Adrenal gland (tissue), 12 donors: Measurements from ENCODE around the gene CARD9. TPM values are rescaled to one million over a fixed set of nuclear protein-coding genes. Genes with fewer than 3 reads are reported as not detected.

ENCODE experiments used
- DNase-seq, 7 donors: peaks; one replicate each; pipeline ENCODE4 v3.0.0-alpha.2; 2019 to 2020
- H3K27ac ChIP-seq, 5 donors: fragments of 200-600 bp; sonication (generic) in 4 of 5; 1 replicate in 3 of 5; 2 replicates in 2 of 5; pipeline versions ENCODE4 v1.5.1 to v1.8.0; 2016 to 2020; ENCODE audit warnings: mild to moderate bottlenecking in 1 of 5
- H3K27me3 ChIP-seq: fragments of 200-600 bp; 2 replicates; pipeline ENCODE4 v1.8.0; 2021
- H3K36me3 ChIP-seq, 2 donors: fragments of 200-600 bp; replicated peaks in 1 of 2; 1 replicate in 1 of 2; 2 replicates in 1 of 2; pipeline versions ENCODE4 v1.5.1 to v1.8.0; 2018 to 2022
- H3K4me1 ChIP-seq, 2 donors: fragments of 200-600 bp; replicated peaks in 1 of 2; 1 replicate in 1 of 2; 2 replicates in 1 of 2; pipeline versions ENCODE4 v1.5.1 to v1.8.0; 2018 to 2021
- H3K4me3 ChIP-seq, 4 donors: fragments of 200-600 bp; sonication (generic) in 3 of 4; one replicate each; pipeline ENCODE4 v1.5.1; 2016 to 2018
- H3K9me3 ChIP-seq, 3 donors: fragments of 200-600 bp; sonication (generic) in 1 of 3; replicated peaks in 1 of 3; 1 replicate in 2 of 3; 2 replicates in 1 of 3; pipeline versions ENCODE4 v1.5.1 to v1.8.0; 2016 to 2021
- CTCF ChIP-seq, 6 experiments: fragments of 450-650 bp in 4 of 6; fragments of 200-600 bp in 2 of 6; sonication (generic) in 1 of 6; IDR thresholded peaks; 1 replicate in 5 of 6; 2 replicates in 1 of 6; pipeline versions ENCODE4 v1.5.1 to v1.8.0; 2016 to 2021; ENCODE audit warnings: antibody characterized with exemption in 6 of 6, mild to moderate bottlenecking in 2 of 6, moderate library complexity in 1 of 6
- POLR2A ChIP-seq, 2 donors: fragments of 450-650 bp; IDR thresholded peaks; one replicate each; pipeline ENCODE4 v1.6.1; 2017; ENCODE audit warnings: antibody characterized with exemption in 2 of 2, mild to moderate bottlenecking in 2 of 2, moderate library complexity in 1 of 2
- WGBS, 4 donors: extraction: QIAGEN DNeasy Blood & Tissue Kit in 2 of 4; methylation state at CpG; one replicate each; pipeline versions ENCODE4 v1.1.5 to v1.1.7; 2013 to 2017; 5-methylcytosine and 5-hydroxymethylcytosine counted together
- intact Hi-C, 2 donors: fragments of 100-400 bp; cut with DNase I; formaldehyde crosslinking; loops; one replicate each; pipeline versions ENCODE4 v1.14.1 to v1.15.0; 2022 to 2023
- polyA plus RNA-seq, 3 donors: library from polyadenylated mRNA; stranded (reverse); fragments of 200-250 nt in 2 of 3; fragments of 350-450 nt in 1 of 3; fragmentation: Illumina TruSeq in 1 of 3; extraction: RNeasy Lipid Tissue Mini Kit (QIAGEN cat#74804) in 1 of 3; gene quantifications; one replicate each; pipeline ENCODE4 v1.2.3, GENCODE V29; 2013 to 2014
- total RNA-seq, 9 donors: library from RNA; depleted of rRNA in 4 of 9; stranded (reverse); fragments of >200 nt in 4 of 9; fragments of 120-200 nt in 1 of 9; fragmentation: NEBNext Ultra II Directional in 1 of 9; extraction: Animal tissue kit (Norgen Biotek cat#: 25700) in 1 of 9; gene quantifications; one replicate each; pipeline versions ENCODE4 v1.1.0 to v1.2.4, GENCODE V29; 2013 to 2023
- donor health status: healthy with polysubstance abuse.
- donor health status: Bipolar disorder and iron deficiency.
- donor health status: DM: yes; HTN: yes; CAD: no.
- donor health status: DM: no; HTN: no; CAD: no.
- donor health status: DM: no; HTN: no; CAD: no.
- donor health status: DM: yes; HTN: yes; CAD: no.

CARD9 gene
- total and polyA plus RNA-seq, 12 donors: 0.35 to 10.6 (median 4.0) TPM

DNA sequence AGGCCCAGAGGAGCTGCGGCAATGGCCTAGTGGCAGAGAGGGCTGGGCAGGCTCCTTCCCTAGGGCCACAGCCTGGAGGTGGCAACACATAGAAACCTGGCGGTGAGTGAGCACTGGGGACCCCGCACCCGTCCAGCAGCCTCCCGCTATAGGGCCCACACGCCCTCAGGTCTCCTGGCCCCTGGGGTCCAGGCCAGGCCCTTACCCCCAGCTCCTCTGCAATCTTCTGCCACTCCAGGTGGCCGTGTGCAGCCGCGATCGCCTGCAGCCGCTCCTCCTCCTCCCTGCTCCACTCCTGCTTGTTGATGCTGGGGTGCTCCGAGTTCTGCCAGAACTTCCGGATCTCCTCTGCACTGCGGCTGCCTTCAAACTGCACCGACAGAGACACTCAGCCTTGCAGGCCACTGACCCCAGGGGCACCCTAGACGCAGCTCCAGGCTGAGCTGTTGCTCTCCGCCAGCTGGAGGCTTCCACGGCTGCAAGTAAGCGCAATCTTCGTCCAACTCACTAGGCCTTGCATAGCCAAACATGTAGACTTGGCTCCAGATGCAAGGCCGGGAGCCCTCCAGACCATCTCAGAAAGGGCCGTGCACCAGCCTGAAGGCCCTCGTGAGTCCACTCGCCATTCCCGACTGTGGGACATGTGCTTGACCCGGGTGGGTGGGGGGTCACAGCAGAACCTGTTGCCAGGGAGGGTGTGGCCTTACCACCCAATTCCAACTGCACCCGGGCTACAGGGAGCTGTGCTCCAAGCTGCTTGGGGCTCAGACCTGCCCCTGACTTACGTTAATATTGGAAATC lies 18.5 kb upstream of the CARD9 start:
- intact Hi-C loops: no loop called here
- no peaks in the 10 kb centered on the region for H3K9me3 ChIP-seq
- peaks cover 0 to 86% of the 10 kb centered on the region in 2 donors for H3K36me3 ChIP-seq
- no peaks in the 10 kb centered on the region for H3K27me3 ChIP-seq
- no peak overlapping the region for H3K4me3 ChIP-seq
- H3K27ac ChIP-seq: no peak overlapping the region
- WGBS, 4 donors: 89 to 99% (median 92%) methylated on average over 12 to 28 of the region's 28 CpGs
- TF ChIP-seq CTCF (IDR thresholded peaks at IDR 0.05): no peak
- no peak for TF ChIP-seq POLR2A (IDR thresholded peaks at IDR 0.05)
- no peak for DNase-seq
- no peaks in the 10 kb centered on the region for H3K4me1 ChIP-seq

DNA sequence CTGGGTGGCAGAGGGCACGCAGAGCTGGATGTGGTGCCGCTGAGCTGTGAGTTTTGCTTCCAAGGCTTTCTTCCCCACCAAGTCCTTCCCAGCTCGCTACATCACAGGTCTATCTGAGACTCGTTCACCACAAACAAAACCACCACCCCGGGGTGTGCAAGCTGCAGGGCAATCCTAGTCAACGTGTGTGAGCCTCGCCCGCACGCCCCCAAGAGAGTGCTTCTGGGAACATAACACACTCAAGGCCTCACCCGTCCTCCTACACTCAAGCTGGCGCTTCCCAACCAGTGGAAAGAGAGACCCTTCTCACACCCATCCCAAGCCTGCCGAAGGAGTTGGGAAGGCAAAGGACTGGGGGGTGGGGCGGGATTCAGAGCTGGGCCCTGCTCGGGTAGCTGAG lies 15.9 kb upstream of the CARD9 start:
- intact Hi-C loops: no loop called here
- Histone ChIP-seq H3K4me3 (no peak overlapping the region), H3K9me3 (no peaks in the 10 kb centered on the region), H3K27me3 (no peaks in the 10 kb centered on the region), H3K27ac (no peak overlapping the region), H3K4me1 (no peaks in the 10 kb centered on the region), H3K36me3 (peaks cover 0 to 64% of the 10 kb centered on the region in 2 donors)
- DNase-seq: no peak
- 86 to 93% (median 92%) methylated on average over 12 to 14 of the region's 14 CpGs for WGBS, 4 donors
- TF ChIP-seq CTCF (IDR thresholded peaks at IDR 0.05) (no peak), POLR2A (IDR thresholded peaks at IDR 0.05) (no peak)

DNA sequence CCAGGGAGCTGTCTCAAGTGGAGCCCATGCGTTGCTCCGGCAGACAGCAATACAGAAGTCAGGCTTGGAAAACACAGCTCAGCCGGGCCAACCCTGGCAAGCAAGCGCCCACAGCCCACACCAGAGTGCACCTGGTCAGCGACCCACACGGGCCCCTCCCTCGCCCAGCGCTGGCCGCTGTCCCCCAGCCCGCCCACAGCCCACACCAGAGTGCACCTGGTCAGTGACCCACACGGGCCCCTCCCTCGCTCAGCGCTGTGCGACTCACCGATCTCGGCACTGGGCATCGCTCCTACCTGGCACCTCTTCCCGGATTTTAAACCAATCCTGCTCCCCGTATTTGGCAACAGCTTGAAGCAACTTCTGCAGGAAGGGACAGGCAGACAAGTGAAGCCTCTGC lies 13.7 kb upstream of the CARD9 start:
- Histone ChIP-seq H3K4me3 (no peak overlapping the region), H3K27me3 (no peaks in the 10 kb centered on the region), H3K9me3 (no peaks in the 10 kb centered on the region), H3K27ac (no peak overlapping the region), H3K36me3 (peaks cover 0 to 61% of the 10 kb centered on the region in 2 donors), H3K4me1 (no peaks in the 10 kb centered on the region)
- no peak for DNase-seq
- TF ChIP-seq POLR2A (IDR thresholded peaks at IDR 0.05) (no peak), CTCF (IDR thresholded peaks at IDR 0.05) (no peak)
- intact Hi-C loops: no loop called here
- WGBS, 4 donors: 93 to 98% (median 97%) methylated on average over 6 to 19 of the region's 19 CpGs

GRCh38 chr9:136386018-136386417 lies 12.5 kb upstream of the CARD9 start:
- H3K4me3 ChIP-seq: no peak overlapping the region
- WGBS, 4 donors: 82 to 87% (median 85%) methylated on average over 13 of the region's 13 CpGs
- no peaks in the 10 kb centered on the region for H3K9me3 ChIP-seq
- TF ChIP-seq CTCF (IDR thresholded peaks at IDR 0.05): no peak
- no peak for TF ChIP-seq POLR2A (IDR thresholded peaks at IDR 0.05)
- no peak overlapping the region for H3K27ac ChIP-seq
- no peaks in the 10 kb centered on the region for H3K27me3 ChIP-seq
- intact Hi-C loops: no loop called here
- DNase-seq: no peak
- H3K36me3 ChIP-seq: peaks cover 0 to 63% of the 10 kb centered on the region in 2 donors
- no peaks in the 10 kb centered on the region for H3K4me1 ChIP-seq
